HG03097 (cell line): Measurements from ENCODE around the gene GAP43.
"Not testable (repeated sequence)": the region's sequence is repeated elsewhere in the genome, so short reads cannot be mapped to it uniquely, and the experiment has no call there.

ENCODE experiments used
- ATAC-seq: cut with Tn5 transposase; IDR thresholded peaks from one replicate; pipeline ENCODE4 v1.9.1; 2021; ENCODE audit not compliant: unreplicated experiment, low FRiP score

GAP43 gene

DNA sequence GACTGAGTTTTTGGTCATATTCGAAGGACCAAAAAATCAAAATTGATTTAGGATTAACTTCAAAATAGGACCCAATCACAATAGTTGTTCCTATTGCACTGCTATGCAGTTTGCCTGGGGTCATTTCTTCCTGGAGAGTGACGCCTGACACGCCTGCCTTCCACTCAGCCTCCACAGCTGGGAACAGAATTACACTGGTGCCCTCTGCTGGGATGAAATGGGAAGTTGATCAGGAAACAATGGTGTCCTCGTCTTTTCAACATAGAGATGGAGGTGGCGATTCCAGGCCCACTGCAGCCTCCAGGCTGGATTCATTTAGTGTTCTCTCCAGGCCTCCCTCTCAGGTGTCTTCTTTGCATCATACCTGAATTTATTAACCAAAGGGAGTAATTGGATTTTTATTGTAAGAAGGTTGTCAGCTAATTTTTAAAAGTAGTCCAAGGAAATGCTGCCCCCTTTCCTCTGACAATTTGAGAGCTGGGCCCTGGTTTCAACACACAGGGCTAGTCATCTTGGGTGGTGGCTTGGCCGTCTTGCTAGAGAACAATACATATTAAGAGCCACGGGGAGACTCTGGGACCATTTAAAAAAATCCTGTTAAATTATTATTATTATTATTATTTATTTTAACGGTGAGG lies 69.7 kb downstream of the GAP43 start:
- ATAC-seq, result peak; percentile 95

DNA sequence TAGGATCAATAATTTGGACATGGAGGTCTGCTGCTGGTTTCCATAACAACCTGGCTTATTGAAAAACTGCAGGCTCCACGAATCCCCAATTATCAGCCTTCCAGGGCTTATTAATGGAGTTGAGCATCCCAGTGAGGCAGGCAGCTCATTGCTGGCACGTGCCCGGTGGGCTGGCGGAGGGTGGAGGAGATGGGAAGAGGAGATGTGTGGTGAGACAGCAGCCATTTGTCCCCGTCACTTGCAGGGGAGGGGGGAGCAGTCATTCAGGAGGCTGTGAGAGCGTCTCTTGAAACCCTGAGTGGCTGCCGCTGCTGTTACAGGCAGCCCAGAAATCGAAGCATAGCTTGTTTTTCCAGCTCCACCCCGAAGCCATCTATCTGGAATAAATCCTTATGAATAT lies 70.6 kb downstream of the GAP43 start:
- ATAC-seq, result no peak

DNA sequence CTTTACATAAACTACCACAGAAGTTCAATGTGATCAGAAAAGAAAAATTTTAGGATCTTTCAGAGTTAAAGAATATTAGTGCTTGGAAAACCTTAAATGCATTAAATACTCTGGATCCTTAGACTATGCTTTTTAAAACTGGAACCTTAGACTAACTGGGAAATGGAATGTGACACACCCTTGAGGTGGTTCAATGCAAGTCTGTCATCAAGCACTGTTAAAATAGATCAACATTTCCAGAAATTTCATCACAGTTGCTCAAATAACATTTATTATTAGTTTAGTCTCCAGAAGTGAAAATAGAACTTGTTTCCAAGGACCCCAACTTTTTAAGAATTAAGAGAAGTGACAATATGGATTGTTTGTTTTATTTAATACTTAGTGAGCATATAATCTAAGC lies 71.8 kb downstream of the GAP43 start:
- ATAC-seq, result no peak

DNA sequence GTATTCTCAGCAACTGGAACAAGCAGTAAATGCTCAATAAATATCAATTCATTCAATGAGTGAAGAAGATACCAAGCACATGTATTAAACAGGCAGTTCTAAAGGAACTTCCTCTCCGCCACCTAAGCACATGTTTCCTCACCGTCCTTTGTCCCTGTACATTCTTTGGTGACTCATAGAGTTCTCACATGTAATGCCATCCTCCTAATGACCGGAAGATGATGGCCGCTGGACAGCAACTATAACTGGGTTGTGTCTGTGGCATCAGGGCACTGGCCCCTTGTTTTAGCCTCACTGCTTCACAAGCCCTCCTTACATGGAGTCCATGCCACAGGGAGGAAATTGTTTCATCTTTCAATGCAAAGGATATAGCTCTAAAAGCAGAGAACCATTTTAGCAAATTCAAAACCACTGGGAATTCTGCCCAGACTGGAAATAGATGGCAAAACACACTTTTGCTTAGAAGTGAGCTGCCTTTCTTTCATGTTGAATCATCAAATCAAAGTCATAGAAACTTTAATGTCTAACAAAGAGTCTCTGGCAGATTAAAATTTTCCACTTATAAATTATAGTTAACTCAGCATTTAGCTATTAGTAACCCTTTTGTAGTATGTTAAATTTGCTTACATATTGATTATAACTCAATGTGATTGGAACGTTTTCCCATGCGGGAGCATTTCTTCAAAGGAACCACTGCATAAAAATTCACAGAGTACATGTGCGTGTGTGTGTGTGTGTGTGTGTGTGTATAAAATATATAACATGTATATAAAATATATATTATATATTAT lies 74.1 kb downstream of the GAP43 start:
- no peak for ATAC-seq

DNA sequence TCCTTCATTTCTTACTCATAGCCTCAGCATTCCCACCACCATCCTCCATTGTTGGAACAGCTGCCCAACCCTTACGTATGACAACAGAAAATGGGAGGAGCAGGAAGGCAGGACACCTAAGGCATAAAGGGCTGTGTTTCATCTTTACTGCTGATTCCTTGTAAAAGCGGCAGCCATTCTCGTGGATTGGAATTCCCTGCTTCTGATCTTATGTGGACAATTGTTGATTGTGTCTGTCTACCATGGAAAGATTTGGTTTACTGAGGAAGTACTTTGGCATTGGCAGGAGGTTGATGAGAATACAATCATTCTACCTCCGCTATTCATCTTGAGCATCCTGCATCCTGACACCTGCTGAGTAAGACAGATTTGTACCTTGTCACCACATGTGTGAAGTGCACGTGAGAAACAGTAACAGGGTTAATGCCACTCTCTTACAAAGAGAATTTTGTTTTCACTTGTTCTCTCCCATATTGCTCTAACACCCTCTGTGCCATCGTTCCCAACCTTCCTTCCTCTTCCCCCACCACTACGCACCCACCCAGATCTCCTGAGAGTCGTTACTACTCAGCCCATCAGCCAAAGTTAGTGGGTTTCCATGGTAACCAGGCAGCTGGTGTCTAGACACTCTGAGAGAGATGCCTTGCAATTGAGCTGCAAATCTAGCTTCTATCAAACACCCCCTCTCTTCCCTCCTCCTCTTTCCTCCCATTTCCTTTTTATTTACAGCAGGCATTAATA lies 75.7 kb downstream of the GAP43 start:
- ATAC-seq, result no peak

DNA sequence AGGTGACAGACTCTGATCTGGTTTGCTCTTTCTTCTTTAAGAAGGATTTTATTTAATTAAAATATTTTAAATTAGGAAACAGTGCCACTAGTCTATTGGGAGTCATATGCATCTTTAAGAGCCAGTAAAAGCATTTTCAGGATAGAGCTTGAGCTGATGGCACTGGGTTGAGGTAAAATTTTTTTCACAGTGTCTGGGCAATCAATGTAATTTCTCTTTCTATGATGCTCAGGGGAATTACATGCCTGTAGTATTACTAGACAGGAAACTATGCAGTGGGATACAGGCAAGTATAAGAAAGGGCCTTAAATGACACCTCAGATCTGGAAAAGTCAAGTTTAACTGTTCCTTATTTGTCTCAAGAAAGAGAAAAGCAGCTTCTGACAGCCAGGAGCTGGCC lies 76.4 kb downstream of the GAP43 start:
- no peak for ATAC-seq

DNA sequence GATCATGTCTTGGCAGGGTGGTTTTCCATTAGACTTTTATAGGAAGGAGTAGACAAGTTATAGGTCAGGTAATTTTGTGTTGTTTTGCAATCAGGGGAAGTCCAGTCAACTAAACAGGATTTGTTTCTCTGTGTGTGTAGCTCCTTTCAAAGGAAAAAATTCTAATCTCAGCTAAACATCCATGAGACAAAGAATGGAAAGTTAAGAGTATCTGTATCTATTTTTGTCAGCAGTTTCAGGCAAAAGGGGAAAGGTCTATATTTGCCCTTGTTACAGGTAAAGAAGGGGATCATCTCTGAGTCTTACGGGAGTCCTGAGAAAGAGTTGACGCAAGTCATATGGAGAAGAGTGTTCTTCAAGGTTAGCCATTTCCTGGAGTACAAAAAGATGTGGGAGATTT lies 79.3 kb downstream of the GAP43 start:
- ATAC-seq, result no peak

DNA sequence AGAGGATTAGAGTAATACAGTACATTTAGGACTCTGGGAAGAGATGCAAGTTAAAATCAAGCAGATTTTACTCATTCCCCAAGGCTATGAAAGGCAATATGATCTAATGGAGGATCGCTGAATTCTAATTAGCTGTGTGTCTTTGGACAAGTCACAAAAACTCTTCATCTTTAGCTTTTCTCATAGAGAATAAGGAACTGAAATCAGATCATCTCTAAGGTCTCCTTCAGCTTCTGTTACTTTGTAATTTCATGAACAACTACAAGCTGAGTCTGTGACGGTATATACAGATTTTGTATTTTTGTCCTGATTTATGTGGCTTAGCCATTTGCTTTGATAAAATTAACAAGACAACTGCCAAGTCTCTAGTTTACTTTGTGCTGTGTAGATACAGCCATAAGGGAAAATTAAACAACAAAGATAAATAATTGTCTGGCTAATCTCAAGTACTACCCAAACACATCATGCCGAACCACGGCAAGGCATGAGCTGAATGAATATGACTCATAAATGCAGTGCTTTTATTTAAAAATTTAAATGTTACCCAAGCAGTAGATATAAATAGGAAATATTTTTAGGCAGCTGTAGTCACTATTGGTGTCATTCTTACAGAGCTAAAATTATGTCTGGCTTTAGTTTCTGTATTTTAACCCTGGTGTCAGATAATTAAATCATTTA lies 81.5 kb downstream of the GAP43 start:
- no peak for ATAC-seq

DNA sequence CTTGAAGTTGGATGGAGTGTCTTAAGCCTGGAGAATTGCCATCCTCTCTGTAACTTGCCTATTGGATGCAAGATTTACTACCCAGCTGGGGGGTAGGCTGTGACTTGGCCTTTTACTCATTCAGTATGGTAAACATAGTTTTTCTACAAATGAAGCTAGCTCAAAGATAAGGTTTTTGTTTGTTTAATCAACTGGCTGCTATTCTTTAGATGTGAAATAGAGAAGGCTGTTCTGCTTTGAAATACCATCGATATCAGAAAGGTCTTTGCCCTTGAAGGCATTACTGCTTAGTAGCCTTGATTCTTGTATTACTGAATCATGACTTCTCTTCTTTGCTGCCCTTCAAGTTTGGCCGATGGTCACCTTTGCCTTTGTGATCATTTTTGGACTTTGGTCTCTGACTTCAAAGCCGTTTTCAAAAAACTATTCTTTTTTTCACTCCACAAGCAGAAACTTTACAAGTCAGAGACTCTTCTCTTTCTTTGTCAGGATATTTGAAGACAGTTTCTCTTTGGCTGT lies 83.1 kb downstream of the GAP43 start:
- ATAC-seq, result no peak

DNA sequence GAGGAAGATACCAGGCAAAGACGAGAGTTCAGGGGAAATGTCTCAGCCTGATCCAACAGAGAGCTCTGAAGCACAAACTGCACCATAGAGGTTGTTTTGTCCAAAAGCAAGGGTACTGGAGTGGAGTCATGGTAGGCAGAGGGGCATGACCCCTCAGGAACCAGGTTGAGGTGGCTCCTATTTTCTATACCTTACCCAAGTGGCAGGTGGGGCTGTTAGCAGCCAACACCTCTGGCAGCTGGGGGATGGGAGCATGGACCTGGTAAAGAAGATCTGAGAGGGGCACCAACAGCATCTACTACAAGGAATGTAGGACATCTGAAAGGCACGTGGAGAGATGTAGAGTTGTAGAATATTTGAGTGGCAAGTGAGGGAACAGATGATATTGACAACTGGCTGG lies 85.2 kb downstream of the GAP43 start:
- ATAC-seq, result no peak

DNA sequence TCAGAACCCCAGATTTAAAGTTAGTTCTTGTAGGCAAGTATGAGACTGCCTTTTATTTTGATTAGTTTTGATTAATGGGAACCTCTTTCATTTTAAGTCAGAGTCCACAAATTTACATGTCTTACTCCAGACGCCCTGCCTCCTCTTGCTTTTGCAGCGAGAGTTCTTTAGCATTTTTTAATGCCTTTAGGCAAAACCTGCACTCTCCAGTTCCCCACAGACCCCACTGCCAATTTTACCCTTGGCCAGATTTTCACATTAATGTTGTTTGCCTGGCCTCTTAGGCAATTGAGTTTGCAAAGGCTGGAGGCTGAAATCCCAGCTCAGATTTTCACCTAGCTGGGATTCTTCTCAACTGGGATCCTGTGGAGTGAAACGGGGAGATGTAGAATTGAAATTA lies 85.8 kb downstream of the GAP43 start:
- ATAC-seq, result no peak

DNA sequence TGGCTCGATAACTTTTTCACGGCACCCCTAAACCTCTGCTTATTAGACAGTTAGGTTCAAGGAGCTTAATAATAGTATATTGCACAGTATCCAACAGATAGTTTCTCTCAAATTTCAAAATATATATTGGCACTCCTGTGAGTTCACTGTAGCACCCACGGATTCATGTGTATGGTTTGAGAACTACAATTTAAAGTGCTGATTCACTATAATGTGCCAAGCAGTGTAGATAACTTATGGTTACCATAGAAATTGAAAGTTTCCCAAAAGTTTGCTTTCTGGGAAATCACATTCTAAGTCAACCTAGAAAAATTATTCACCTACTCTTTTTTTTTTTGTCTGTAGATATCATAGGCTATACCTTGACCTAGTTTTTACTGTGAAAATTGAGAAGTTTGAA lies 86.6 kb downstream of the GAP43 start:
- ATAC-seq, result no peak

DNA sequence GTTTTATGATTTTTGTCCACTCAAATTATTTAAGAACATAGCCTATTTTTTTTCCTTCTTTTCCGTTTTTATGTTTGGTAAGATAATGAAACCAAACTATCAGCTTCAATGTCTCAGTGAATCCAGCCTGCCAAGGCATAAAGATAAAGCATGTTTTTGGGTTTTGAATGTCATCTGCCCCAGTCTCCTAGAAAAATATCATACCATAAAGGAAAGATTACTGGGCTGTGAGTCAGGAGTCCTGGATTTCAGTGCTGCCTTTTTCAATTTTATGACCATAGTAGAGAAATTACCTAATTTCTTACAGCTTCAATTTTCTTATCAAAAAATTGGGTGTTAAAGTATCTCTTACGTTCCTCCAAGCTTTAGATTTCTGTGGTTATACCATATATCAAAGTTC lies 87.5 kb downstream of the GAP43 start:
- ATAC-seq, result no peak

DNA sequence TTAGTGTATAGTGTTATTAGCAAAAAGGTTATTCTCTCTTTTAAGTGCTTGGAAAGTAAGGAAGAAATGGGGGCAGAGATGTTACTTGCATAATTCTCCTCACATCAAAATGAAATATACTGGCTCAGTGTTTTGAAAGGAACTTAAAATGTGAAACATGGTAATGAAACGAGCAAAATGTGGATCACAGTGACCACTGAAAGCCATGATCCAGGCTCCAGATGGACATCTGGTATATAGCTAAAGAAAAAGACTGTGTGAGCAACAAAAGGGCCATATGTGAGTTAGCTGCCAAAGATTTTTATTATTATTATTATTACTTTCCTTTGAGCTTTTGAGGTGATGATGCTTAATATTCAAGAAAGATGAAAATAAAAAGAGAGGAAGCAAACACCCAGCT lies 89.6 kb downstream of the GAP43 start:
- no peak for ATAC-seq

DNA sequence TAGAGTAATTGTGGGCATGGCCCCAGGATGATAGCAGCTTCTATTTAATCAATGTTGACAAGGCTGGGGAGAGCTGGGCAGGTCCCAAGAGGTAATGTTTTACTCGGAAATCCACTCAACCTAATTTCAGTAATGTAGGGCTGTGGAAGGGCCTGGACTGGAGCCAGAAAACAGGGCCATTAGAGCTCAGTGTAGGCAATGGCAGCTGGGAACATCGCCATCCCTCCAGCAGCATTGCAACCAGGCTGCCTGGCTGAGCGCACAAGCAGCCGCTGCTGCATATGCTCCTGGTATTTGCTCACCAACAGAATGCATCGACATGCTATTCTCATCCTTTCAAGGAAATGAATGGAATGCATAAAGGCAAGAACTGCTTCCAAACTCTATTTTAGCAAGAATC lies 90.0 kb downstream of the GAP43 start:
- no peak for ATAC-seq

DNA sequence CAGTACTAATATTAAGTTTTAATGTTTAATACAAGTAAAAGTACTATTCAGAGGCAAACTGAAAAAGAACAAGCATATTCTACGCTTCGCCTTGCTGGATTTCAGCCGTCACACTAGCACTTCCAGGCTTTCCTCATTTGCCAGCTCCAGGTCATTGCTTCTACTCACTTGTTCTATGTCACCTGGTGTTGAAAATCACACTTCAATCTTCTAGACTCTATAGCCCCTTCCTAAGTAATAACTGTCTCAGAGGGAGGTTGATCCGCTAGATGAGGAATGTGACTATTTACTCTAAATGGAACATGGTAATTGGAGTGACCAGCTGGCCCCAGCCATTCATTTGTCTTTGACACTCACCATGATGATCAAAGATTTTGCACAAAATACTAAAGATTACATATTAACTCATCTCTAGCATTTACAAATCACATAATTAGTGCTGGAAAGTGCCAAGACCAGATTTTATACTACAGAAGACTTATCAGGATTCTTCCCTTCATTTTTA lies 92.0 kb downstream of the GAP43 start:
- ATAC-seq, result no peak

DNA sequence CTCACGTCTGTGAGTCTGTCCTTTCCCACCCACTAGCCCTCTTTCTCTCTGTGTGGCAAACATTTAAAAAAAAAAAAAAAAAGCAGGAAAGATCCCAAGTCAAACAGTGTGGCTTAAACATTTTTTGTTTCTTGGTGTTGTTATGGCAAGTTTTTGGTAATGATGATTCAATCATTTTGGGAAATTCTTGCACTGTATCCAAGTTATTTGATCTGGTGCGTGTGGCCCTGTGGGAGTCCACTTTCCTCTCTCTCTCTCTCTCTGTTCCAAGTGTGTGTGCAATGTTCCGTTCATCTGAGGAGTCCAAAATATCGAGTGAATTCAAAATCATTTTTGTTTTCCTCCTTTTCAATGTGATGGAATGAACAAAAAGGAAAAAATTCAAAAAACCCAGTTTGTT lies 97.7 kb downstream of the GAP43 start:
- ATAC-seq, result no peak

DNA sequence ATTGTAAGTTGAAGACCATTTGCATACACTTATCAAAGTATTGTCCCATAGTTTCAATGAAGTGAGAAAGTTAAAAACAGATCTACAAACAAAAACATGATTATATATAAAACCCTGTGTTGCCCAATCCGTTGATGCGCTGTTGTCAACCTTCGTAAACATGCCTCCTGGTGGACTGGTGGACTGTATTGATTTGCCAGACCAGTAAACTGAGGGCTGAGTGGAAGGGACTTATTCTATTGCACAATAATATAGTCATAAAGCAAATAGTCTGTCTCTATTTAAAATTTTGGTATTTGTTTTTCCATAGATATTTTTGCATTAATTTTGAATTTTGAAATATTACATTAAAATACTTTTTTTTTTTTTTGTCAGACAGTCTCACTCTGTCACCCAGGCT lies 102.5 kb downstream of the GAP43 start:
- ATAC-seq, result no peak

DNA sequence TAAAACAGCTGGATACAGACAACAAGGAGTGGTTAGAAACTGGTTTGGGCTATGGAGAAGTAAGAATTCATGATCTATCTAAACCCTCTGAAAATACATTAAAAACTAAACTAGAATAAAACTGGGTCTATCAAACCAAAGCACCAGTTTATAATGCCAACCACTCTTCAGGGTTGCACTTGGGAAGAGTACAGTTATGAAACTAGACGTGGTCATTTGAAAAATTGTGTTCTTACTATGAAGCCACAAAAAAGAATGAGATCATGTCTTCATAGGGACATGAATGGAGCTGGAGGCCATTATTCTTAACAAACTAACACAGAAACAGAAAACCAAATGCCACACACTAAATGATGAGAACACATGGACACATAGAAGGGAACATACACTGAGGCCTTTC lies 103.8 kb downstream of the GAP43 start:
- no peak for ATAC-seq

DNA sequence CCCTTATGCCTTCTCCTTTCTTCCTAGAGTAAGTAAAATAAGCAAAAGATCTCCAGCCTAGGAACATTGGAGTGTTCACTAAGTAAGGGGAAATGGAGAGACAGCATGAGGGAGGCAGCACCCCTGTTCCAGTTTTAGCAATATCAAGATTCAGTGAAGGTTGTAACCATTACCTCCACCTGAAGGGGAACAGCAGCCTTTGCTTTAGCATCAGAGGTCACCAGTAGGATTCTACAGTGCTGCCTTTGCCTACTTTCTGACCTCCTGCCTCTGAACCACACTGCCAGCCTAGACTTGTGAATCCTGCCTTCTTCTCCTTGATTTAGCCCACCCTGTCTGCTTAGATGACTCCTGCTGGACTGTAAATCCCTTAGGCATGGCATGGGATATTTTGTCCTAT lies 104.7 kb downstream of the GAP43 start:
- no peak for ATAC-seq

DNA sequence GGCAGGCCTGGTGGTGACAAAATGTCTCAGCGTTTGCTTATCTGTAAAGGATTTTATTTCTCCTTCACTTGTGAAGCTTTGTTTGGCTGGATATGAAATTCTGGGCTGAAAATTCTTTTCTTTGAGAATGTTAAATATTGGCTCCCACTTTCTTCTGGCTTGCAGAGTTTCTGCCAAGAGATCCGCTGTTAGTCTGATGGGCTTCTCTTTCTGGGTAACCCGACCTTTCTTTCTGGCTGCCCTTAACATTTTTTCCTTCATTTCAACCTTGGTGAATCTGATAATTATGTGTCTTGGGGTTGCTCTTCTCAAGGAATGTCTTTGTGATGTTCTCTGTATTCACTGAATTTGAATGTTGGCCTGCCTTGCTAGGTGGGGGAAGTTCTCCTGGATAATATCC lies 113.0 kb downstream of the GAP43 start:
- ATAC-seq, result not testable (repeated sequence)
